GM18511 (cell line): ENCODE data around the gene MYH6.

Source experiments
- ATAC-seq: cut with Tn5 transposase; IDR thresholded peaks from one replicate; pipeline ENCODE4 v1.9.1; 2021; ENCODE audit warnings: mild to moderate bottlenecking, moderate library complexity; ENCODE audit not compliant: unreplicated experiment

Gene MYH6

GRCh38 chr14:23379366-23380196 lies 28.5 kb downstream of the MYH6 start:
- ATAC-seq: no peak

- ATAC-seq: no peak
Measured at GRCh38 chr14:23378612-23379220, 29.4 kb downstream of the MYH6 start.

GRCh38 chr14:23377573-23378563 lies 30.2 kb downstream of the MYH6 start:
- ATAC-seq: no peak

DNA sequence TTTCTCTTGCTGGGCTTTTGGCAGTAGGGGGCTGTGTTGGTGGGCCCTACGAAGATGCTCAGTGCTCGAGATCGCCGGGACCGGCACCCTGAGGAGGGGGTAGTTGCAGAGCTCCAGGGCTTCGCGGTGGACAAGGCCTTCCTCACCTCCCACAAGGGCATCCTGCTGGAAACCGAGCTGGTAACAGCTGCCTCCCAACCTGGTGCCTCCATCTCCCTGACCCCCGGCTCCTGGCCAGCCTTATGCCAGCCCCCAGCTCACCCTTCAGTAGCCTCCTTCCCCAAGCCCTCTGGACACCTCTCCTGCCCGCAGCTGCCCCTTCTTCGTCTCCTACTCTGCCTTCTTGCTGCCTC lies 30.9 kb downstream of the MYH6 start:
- no peak for ATAC-seq

GRCh38 chr14:23376482-23377197 lies 31.4 kb downstream of the MYH6 start, which contains the start of gene CMTM5:
Gene CMTM5 (plus strand): TSS chr14:23377046. CDS start chr14:23377252, 206 bp downstream.
- no peak for ATAC-seq

GRCh38 chr14:23375527-23376251 lies 32.4 kb downstream of the MYH6 start:
- no peak for ATAC-seq

DNA sequence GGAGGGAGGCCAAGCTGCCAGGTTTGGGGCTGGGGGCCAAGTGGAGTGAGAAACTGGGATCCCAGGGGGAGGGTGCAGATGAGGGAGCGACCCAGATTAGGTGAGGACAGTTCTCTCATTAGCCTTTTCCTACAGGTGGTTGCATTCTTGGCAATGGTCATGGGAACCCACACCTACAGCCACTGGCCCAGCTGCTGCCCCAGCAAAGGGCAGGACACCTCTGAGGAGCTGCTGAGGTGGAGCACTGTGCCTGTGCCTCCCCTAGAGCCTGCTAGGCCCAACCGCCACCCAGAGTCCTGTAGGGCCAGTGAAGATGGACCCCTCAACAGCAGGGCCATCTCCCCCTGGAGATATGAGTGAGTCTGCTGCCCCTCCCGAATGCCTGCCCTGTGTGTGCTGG lies 35.0 kb downstream of the MYH6 start:
- ATAC-seq: no peak

DNA sequence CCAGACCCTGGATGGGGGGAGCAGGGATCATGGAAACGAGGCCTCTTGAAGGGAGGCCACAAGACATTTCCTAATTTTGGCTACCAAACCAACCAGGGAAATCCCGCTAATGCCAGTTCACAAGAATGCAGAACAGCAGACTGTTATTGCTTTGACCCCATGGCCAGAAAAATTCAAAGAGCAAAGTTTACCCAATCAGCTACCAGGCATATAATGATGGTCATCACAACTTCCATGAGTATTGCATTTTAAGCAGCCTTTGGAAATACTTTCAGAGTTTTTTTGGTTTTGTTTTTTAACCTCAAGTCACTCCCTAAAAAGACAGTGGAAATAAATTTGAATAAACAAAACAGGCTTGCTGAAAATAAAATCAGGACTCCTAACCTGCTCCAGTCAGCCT lies 35.6 kb downstream of the MYH6 start, which contains the start of gene IL25:
TSS of gene IL25 (plus strand) at position 301 of the 400 bp plus-strand sequence.
- no peak for ATAC-seq

GRCh38 chr14:23371865-23372264 lies 36.2 kb downstream of the MYH6 start:
- ATAC-seq: no peak

DNA sequence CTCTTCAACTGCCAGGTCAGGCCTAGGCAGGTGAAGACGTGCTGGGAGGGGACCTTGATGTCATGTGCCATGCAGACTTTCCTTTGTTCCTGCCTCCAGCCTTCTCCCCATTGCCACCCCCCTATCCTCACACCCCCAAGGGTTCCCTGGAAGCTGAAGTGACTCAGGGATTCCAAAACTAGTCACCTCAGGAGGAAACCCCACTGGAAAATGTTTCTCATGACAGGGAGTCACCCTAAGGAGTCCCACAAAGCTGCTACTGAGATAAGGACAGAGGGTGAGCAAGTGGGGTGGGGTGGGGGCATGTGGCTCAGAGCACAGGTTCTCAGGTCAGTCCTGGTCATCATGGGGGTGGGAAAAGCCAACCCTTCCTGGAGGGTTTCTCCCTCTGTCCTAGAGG lies 37.9 kb downstream of the MYH6 start:
- no peak for ATAC-seq

DNA sequence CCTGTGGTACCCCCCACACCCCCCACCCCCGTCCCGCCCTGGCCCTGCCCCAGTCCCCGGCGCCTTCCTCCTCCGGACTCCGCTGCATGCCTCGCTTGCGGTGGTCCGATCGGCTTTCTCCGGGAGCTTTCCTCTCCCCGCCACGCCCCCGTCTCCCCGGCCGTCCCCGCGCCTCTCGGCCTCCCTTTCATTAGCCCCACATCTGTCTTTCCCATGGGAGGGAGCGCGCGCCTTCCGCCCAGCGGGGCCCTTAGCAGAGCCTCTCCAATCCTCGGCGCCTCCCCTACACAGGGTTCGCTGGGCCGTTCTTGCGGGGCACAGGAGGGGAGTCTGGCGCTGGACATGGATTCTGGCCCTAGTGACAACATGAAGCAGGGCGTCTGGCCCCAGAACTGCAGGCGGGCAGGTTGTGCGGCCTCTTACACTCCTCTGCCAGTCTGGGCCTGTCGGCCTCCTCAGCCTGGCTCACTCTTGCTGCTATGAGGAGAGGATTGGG lies 41.6 kb downstream of the MYH6 start:
- no peak for ATAC-seq

DNA sequence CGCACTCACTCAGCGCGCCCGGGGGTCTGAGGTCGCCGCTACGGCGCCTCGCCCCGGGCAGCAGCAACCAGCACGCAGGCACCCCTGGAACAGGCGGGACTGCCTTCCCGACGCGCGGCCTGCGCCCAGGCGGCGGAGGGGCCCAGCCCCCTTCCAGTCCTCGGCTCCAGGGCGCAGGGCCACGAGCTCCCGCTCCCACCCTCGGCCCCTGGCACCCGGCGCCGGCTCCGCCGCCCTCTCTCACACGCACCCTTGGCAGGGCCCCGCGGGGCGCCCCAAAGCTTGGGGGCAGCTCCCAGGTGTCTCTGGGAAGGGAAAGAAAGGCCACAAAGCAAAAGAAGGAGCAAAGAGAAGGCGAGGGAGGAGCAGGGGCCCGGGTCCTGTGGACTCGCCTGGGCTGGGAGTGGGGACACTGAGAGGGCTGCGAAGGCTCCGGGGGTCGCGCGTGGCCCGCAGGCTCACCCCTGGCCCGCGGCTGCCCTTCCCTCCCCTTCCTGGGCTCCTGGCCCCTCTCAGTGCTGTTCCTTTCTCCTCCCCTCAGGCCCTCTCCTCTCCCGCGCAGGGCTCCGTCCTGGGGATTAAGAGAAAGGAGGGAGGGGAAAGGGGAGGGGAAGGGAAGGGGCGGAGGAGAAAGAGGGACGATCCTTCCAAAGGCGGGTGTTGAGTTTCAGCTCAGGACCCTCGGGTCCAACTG lies 42.2 kb downstream of the MYH6 start:
- ATAC-seq: no peak

DNA sequence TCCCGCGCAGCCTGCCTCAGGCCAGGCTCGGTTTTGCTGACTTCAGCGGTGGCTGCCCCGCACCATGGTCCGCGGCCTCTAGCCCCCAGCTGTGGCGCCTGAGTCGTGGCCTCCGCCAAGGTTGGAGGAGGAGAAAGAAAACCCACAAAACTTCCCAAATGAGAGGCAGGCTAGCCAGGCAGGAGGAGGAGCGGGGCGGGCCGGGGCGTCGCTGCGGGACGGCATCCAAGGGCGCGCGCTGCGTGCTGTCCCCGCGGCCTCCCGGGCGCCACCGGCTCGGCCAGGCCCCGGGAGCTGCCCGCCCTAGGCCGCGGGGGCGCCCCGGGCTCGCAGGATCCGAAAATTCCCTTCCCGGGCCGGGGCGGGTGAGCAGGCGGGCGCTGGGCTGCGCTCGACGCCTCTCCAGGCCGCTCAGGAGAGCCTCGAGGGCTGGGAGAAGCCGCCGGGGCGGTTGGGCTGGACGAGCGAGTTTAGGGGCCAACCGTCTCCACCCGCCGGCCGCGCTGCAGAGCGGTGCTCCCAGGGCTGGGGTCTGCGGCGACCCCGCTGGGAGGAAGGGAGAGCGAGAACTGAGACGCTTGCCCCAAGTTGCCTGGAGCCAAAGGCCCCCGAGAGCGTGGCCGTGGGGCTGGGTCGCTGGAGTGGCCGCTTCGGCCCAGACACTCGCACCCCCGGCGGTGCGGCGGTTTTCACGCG lies 42.9 kb downstream of the MYH6 start, which contains the start of gene EFS:
TSS of gene EFS (minus strand) at position 137 of the 696 bp plus-strand sequence. CDS start 147 bp downstream, outside the sequence.
- ATAC-seq: no peak

- no peak for ATAC-seq
Measured at GRCh38 chr14:23364164-23365035, 43.7 kb downstream of the MYH6 start.

DNA sequence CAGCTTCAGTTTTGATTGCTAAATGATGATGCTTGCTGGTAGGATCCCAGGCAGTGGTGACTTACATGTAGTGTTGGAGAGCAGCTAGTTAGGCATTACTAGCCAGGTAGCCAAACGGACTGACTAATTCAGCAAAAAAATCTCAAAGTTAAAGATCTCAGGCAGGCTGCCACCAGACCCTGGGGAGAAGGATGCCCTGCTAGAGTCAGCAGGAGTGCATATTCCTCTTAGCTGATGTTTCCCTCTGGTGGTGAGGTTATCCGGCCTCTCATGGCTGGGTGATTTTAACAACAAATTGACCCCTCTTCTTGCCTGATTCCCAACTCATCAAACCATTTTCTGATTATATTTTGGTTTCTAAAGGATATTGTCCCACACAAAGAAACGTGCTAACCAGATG lies 45.9 kb downstream of the MYH6 start:
- ATAC-seq: no peak

DNA sequence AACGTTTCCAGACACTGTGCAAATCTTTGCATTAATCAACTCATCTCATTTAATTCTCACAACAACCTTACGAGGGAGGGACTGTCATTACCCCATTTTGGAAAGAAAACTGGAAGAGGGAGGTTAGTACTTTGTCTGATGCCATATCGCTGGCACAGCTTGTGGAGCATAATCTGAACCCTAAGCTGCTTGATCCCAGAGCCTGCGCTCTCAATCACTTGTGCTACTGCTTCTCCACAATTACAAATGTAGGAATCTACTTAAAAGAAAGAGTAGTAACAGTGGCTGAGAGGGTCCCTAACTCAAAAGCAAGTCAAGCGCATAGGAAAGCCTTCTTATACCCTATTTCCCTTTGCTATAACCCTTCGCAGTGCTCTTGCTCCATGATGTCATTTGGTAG lies 46.3 kb downstream of the MYH6 start:
- ATAC-seq: no peak

DNA sequence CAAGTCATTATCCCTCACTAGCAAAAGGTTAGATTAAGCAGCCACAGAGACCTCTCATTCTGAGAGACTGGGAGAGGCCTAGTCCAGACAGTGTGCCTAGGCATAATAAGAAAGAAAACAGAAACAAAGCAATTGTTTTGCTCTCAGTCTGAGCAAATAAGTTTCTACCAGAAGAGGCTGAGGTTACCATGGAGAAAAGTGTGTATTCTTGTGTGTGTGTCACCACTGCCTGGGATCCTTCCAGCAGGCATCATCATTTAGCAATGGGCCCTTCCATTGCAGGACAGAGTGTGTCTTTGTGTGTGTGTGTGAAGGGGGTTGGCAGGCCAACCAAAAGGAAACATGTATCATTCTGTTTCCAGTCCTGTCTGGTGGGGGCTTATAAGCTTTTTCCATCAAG lies 46.8 kb downstream of the MYH6 start:
- ATAC-seq: no peak
